Astrocyte of the cerebellum (primary cell): ENCODE data around the gene TGFB3.

Source experiments
- DNase-seq: peaks from one replicate; pipeline ENCODE4 v3.0.0-alpha.2; 2011; ENCODE audit warnings: low read depth
- H3K4me3 ChIP-seq: 2 replicates; pipeline ENCODE4 v1.5.1; 2011; ENCODE audit warnings: mild to moderate bottlenecking, low read depth, low read length, moderate library complexity
- in situ Hi-C: cut with HindIII; loops from 2 replicates; pipeline ENCODE4 v1.10.0; 2017; ENCODE audit warnings: low sequenced_read_pairs
- TF ChIP-seq, protein P1 (sequence below): IDR thresholded peaks from 2 replicates; pipeline ENCODE4 v1.5.1; 2012; ENCODE audit warnings: low read length, low read depth, moderate library complexity, mild to moderate bottlenecking; ENCODE audit errors: missing control alignments

TGFB3 gene

GRCh38 chr14:75946785-75947184, 35.0 kb downstream of the TGFB3 start:
- no peak for DNase-seq
- TF ChIP-seq, protein P1, sequence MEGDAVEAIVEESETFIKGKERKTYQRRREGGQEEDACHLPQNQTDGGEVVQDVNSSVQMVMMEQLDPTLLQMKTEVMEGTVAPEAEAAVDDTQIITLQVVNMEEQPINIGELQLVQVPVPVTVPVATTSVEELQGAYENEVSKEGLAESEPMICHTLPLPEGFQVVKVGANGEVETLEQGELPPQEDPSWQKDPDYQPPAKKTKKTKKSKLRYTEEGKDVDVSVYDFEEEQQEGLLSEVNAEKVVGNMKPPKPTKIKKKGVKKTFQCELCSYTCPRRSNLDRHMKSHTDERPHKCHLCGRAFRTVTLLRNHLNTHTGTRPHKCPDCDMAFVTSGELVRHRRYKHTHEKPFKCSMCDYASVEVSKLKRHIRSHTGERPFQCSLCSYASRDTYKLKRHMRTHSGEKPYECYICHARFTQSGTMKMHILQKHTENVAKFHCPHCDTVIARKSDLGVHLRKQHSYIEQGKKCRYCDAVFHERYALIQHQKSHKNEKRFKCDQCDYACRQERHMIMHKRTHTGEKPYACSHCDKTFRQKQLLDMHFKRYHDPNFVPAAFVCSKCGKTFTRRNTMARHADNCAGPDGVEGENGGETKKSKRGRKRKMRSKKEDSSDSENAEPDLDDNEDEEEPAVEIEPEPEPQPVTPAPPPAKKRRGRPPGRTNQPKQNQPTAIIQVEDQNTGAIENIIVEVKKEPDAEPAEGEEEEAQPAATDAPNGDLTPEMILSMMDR = no peak
- in situ Hi-C loops = no loop called here

DNA sequence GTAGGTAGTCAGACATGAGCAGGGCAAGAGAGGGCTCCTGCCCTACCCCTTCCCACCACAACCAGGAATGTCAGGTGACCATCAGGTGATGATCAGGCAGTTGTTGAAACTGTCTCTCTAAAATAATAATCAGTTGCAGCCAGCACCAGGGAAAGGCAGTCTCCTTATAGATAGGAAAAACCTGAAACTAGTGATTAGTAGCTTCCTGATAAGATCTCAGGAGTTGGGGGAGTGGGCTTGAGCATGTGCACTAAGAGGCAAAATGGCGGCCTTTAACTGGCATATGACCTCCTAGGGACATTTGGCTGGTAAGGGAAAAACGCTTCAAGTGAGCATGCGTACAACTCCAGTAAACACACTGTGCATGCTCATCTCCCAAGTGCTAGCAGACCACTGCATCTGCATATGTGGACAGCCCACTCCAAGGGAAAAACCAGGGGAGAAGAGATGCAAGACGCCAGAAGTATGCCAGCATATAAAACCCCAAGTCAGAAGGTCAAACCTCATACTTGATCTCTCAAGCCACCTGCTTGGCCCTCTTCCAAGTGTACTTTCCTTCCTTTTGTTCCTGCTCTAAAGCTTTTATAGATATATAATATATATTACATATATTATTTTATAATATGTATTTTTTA, 37.1 kb downstream of the TGFB3 start:
- H3K4me3 ChIP-seq = no peak overlapping the region
- TF ChIP-seq, protein P1 = no peak
- in situ Hi-C loops = no loop called here
- no peak for DNase-seq

More at GRCh38 chr14:75946785-75947184, 35.0 kb downstream of the TGFB3 start:
- no peak overlapping the region for H3K4me3 ChIP-seq

- in situ Hi-C loops = no loop called here
- TF ChIP-seq, protein P1 = no peak
- no peak overlapping the region for H3K4me3 ChIP-seq
Observed at GRCh38 chr14:75941030-75941429, 40.8 kb downstream of the TGFB3 start.

DNA sequence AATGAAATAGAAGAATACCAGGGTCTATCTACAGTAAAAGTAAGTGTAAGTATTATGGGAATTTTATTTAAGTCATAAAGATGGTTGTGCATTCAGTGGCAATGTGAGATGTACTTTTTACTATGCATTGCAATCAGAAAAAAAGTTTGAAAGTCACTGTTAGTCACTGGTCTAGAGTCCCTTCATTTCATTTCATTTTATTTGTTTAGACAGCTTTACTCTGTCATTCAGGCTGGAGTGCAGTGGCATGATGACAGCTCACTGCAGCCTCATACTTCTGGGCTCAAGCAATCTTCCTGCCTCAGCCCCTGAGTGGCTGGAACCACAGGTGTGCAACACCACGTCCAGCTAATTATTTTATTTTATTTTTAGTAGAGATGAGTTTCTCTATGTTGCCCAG, 42.6 kb downstream of the TGFB3 start:
- no peak overlapping the region for H3K4me3 ChIP-seq
- in situ Hi-C loops = no loop called here
- TF ChIP-seq, protein P1 = no peak
- DNase-seq = no peak

More at GRCh38 chr14:75941030-75941429, 40.8 kb downstream of the TGFB3 start:
- DNase-seq = no peak

DNA sequence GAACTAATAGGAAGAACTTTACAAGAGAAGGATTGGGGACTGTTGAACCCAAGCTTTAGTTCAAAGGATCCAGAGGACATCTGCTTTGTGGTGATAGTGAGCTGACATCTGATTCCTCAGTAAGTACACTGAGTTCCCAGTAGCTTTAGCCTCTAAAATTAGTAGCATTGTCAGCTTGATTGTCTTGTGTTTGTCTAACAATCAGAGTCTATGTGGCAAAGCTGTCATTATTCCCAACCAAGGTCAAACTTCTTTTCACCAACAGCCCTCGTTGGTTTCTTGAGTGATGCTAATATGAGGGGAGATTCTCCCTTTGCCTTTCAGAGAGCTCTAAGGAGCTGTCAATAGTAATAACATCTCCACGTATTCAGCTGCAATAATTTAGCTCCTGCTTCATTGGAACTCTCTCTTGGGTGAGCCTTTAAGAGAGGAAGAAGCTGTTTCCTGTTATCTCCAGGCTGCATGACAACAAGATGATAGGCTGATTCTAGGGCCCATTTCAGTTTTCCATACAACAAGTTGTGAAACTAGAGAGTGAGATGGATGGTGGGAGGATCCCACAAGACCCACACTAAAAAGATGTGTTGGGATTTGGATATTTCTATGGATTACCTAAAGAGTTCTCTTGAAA, 46.7 kb downstream of the TGFB3 start:
- in situ Hi-C loops = no loop called here
- TF ChIP-seq, protein P1 = no peak
- DNase-seq = no peak
- H3K4me3 ChIP-seq = no peak overlapping the region

DNA sequence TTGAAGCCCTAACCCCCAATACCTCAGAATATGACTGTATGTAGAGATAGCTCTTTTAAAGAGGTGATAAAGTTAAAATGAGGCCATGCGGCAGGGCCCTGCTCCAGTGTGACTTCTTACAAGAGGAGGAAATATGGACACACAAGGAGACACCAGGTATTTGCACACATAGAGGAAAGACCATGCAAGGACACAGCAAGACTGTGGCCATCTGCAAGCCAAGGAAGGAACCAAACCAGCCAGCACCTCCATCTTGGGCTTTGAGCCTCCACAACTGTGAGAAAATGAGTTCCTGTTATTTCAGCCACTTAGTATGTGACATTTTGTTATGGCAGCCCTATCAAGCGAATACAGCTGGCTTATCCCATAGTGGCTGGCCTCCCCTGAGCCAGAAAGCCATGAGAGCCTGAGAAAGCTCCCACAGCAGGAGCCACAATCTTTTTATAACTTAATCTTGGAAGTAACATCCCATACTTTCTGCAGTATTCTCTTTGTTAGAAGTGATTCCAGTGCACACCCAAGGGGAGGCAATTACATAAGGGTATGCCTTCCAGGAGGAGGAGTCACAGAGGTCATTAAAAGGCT, 48.0 kb downstream of the TGFB3 start:
- in situ Hi-C loops = no loop called here
- DNase-seq = no peak
- TF ChIP-seq, protein P1 = no peak
- H3K4me3 ChIP-seq = no peak overlapping the region
